Naive thymus-derived CD4-positive, alpha-beta T cell (primary cell): Measurements from ENCODE around the gene CNOT4. TPM values are rescaled to one million over a fixed set of nuclear protein-coding genes. Genes with fewer than 3 reads are reported as not detected.
A peak's percentile ranks its signal among the peaks of the same experiment; 100 is the strongest.
"Not testable (repeated sequence)": the region's sequence is repeated elsewhere in the genome, so short reads cannot be mapped to it uniquely, and the experiment has no call there.

ENCODE experiments used
- ATAC-seq: fragments of 150-1000 bp; cut with Tn5 transposase; 2 replicates; pipeline ENCODE4 v1.10.0; 2021; ENCODE audit warnings: mild to moderate bottlenecking, moderate library complexity
- CTCF ChIA-PET: fragments of 350-600 bp; sonication (Branson Sonifier 250); formaldehyde crosslinking; loops from one replicate; lab custom pipeline; 2021; ENCODE audit warnings: antibody characterized with exemption; lab: Charles Lee
- POLR2A ChIA-PET: fragments of 350-600 bp; sonication (Branson Sonifier 250); formaldehyde crosslinking; loops from one replicate; lab custom pipeline; 2021; ENCODE audit warnings: antibody characterized with exemption, inconsistent platforms; lab: Charles Lee
- DNase-seq, 9 donors: peaks; one replicate each; pipeline versions ENCODE4 v3.0.0 to v3.0.0-alpha.2; 2020 to 2022; ENCODE audit warnings: mixed read lengths in 1 of 9
- H3K27ac ChIP-seq: one replicate; pipeline ENCODE4 v1.7.0; 2013; ENCODE audit warnings: mild to moderate bottlenecking, low read depth, low read length, moderate library complexity
- H3K27me3 ChIP-seq, 2 donors: one replicate each; pipeline ENCODE4 v1.7.0; 2013; ENCODE audit warnings: low read length in 2 of 2, mild to moderate bottlenecking in 2 of 2, moderate library complexity in 2 of 2; ENCODE audit not compliant: control insufficient read depth in 2 of 2, insufficient read depth in 2 of 2
- H3K36me3 ChIP-seq, 3 experiments: 1 replicate in 2 of 3; 2 replicates in 1 of 3; pipeline ENCODE4 v1.7.0; 2013; ENCODE audit warnings: low read length in 3 of 3, mild to moderate bottlenecking in 3 of 3, moderate library complexity in 1 of 3; ENCODE audit not compliant: insufficient read depth in 3 of 3, control insufficient read depth in 2 of 3
- H3K4me1 ChIP-seq, 2 donors: one replicate each; pipeline ENCODE4 v1.7.0; 2013; ENCODE audit warnings: low read length in 2 of 2, mild to moderate bottlenecking in 2 of 2, moderate library complexity in 1 of 2; ENCODE audit not compliant: control insufficient read depth in 2 of 2, insufficient read depth in 2 of 2
- H3K4me3 ChIP-seq: 2 replicates; pipeline ENCODE4 v1.7.0; 2013; ENCODE audit warnings: mild to moderate bottlenecking, low read length
- H3K9me3 ChIP-seq, 3 experiments: 1 replicate in 2 of 3; 2 replicates in 1 of 3; pipeline ENCODE4 v1.7.0; 2013; ENCODE audit warnings: low read length in 3 of 3; ENCODE audit not compliant: control insufficient read depth in 2 of 3
- H3K27ac Mint-ChIP-seq, 9 donors: one replicate each; pipeline ENCODE4 v1.8.0; 2020 to 2022; ENCODE audit warnings: mixed read lengths in 9 of 9, mild to moderate bottlenecking in 8 of 9, moderate library complexity in 5 of 9, inconsistent platforms in 2 of 9
- H3K27me3 Mint-ChIP-seq, 5 donors: one replicate each; pipeline ENCODE4 v1.8.0; 2021 to 2022; ENCODE audit warnings: mixed read lengths in 5 of 5, mild to moderate bottlenecking in 1 of 5
- H3K36me3 Mint-ChIP-seq, 5 donors: one replicate each; pipeline ENCODE4 v1.8.0; 2020 to 2022; ENCODE audit warnings: mixed read lengths in 5 of 5, mild to moderate bottlenecking in 3 of 5, inconsistent platforms in 1 of 5
- H3K4me1 Mint-ChIP-seq, 7 donors: one replicate each; pipeline ENCODE4 v1.8.0; 2020 to 2022; ENCODE audit warnings: mixed read lengths in 7 of 7, mild to moderate bottlenecking in 3 of 7, inconsistent platforms in 1 of 7
- H3K4me3 Mint-ChIP-seq, 10 donors: one replicate each; pipeline ENCODE4 v1.8.0; 2020 to 2022; ENCODE audit warnings: mild to moderate bottlenecking in 10 of 10, mixed read lengths in 10 of 10, moderate library complexity in 6 of 10, inconsistent platforms in 2 of 10
- H3K9me3 Mint-ChIP-seq, 11 donors: one replicate each; pipeline ENCODE4 v1.8.0; 2020 to 2022; ENCODE audit warnings: mixed read lengths in 11 of 11, mild to moderate bottlenecking in 4 of 11, inconsistent platforms in 1 of 11, moderate library complexity in 1 of 11
- intact Hi-C, 2 donors: fragments of 100-400 bp; cut with micrococcal nuclease; formaldehyde crosslinking; loops; one replicate each; pipeline ENCODE4 v1.15.1; 2023
- polyA plus RNA-seq, 2 donors: library from polyadenylated mRNA; unstranded; fragments of 300-500 nt; fragmentation: Illumina TruSeq; gene quantifications; one replicate each; pipeline ENCODE4 v1.2.3, GENCODE V29; 2021
- total RNA-seq, 6 experiments: library from RNA in 5 of 6; stranded (reverse) in 5 of 6; gene quantifications; 1 replicate in 5 of 6; 2 replicates in 1 of 6; pipeline ENCODE4 v1.2.3 and lab custom pipeline; 2021 to 2026

CNOT4 gene
- total and polyA plus RNA-seq, 7 experiments from 2014 or later = 15.5 to 39.4 (median 36.3) TPM

DNA sequence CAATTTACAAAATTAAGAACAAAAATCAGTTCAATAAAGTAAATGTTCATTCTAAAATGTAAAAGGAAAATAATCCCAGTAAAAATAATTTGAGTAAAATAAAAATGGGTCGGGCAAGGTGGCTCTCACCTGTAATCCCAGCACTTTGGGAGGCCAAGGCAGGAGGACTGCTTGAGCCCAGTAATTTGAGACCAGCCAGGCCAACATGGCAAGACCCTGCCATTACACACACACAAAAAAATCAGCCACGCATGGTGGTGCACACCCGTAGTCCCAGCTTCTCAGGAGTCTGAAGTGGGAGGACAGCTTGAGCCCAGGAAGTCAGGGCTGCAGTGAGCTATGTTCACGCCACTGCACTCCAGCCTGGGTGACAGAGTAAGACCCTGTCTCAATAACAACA lies 34.4 kb downstream of the CNOT4 start:
- no peaks in the 10 kb centered on the region for H3K27me3 Mint-ChIP-seq
- Histone ChIP-seq H3K36me3 (no peaks in the 10 kb centered on the region), H3K4me3 (no peak overlapping the region), H3K27ac (no peak overlapping the region), H3K9me3 (no peaks in the 10 kb centered on the region), H3K27me3 (no peaks in the 10 kb centered on the region), H3K4me1 (peaks cover 0 to under 1% of the 10 kb centered on the region in 2 donors)
- H3K36me3 Mint-ChIP-seq = peaks cover 0 to 33% (median 11%) of the 10 kb centered on the region in 5 donors
- H3K4me1 Mint-ChIP-seq = peaks cover 5 to 33% (median 27%) of the 10 kb centered on the region in 7 donors
- DNase-seq (no peak), ATAC-seq (no peak)
- no peak overlapping the region for H3K27ac Mint-ChIP-seq
- H3K9me3 Mint-ChIP-seq = no peaks in the 10 kb centered on the region
- intact Hi-C loops = no loop called here
- H3K4me3 Mint-ChIP-seq = no peak overlapping the region
- ChIA-PET CTCF (no interaction called here), POLR2A (no interaction called here)

DNA sequence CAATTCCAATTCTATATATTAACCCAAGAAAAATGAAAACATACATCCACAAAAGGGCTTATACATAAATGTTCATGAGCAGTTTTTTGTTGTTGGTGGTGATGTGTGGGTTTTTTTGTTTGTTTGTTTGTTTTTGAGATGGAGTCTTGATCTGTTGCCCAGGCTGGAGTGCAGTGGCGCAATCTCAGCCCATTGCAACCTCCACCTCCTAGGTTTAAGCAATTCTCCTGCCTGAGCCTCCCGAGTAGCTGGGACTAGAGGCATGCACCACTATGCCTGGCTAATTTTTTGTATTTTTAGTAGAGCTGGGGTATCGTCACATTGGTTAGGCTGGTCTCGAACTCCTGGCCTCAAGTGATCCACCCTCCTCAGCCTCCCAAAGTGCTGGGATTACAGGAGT lies 40.2 kb downstream of the CNOT4 start:
- H3K27ac ChIP-seq, H3K4me3 Mint-ChIP-seq, H3K27me3 ChIP-seq, intact Hi-C loops, DNase-seq, H3K4me3 ChIP-seq, H3K4me1 ChIP-seq, ATAC-seq, POLR2A ChIA-PET, H3K36me3 ChIP-seq, CTCF ChIA-PET, H3K9me3 ChIP-seq, H3K9me3 Mint-ChIP-seq, H3K27me3 Mint-ChIP-seq: not testable (repeated sequence)
- Mint-ChIP-seq H3K4me1 (peaks cover 15 to 38% (median 31%) of the 10 kb centered on the region in 7 donors), H3K36me3 (peaks cover 0 to 29% (median 15%) of the 10 kb centered on the region in 5 donors), H3K27ac (peak overlapping the region in 1 of 9 donors; percentile 19)

DNA sequence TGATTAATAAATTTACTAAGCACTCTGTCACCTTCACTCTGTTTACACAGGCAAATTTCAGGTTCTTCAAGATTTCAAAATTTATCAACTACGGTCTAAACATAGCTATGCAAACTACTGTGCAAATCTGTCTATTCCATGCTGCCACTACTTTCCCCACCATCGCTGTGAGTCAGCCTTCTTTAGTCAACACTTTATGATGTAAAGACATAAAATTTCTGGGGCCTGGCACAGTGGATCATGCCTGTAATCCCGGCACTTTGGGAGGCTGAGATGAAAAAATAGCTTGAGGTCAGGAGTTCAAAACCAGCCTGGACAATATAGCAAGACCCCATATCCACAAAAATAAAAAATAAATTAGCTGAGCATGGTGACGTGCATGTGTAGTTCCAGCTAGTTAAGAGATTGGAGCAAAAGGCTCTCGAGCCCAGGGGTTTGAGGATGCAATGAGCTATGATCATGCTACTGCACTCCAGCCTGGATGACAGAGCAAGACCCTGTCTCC lies 42.6 kb downstream of the CNOT4 start:
- no peak for DNase-seq
- H3K4me1 Mint-ChIP-seq = peaks cover 19 to 61% (median 43%) of the 10 kb centered on the region in 7 donors
- Histone ChIP-seq H3K9me3 (no peaks in the 10 kb centered on the region), H3K27me3 (no peaks in the 10 kb centered on the region), H3K4me1 (no peaks in the 10 kb centered on the region), H3K4me3 (no peak overlapping the region), H3K27ac (no peak overlapping the region), H3K36me3 (no peaks in the 10 kb centered on the region)
- no peak for ATAC-seq
- H3K27me3 Mint-ChIP-seq = no peaks in the 10 kb centered on the region
- intact Hi-C loops = no loop called here
- no peaks in the 10 kb centered on the region for H3K9me3 Mint-ChIP-seq
- CTCF ChIA-PET = interaction anchor here (0.6 kb wide), 1 partner anchor 28 kb away, joined by 3 read pairs; no protein-coding TSS in a partner anchor
- peaks cover 0 to 39% (median 21%) of the 10 kb centered on the region in 5 donors for H3K36me3 Mint-ChIP-seq
- POLR2A ChIA-PET = no interaction called here
- H3K27ac Mint-ChIP-seq = no peak overlapping the region
- H3K4me3 Mint-ChIP-seq = no peak overlapping the region

DNA sequence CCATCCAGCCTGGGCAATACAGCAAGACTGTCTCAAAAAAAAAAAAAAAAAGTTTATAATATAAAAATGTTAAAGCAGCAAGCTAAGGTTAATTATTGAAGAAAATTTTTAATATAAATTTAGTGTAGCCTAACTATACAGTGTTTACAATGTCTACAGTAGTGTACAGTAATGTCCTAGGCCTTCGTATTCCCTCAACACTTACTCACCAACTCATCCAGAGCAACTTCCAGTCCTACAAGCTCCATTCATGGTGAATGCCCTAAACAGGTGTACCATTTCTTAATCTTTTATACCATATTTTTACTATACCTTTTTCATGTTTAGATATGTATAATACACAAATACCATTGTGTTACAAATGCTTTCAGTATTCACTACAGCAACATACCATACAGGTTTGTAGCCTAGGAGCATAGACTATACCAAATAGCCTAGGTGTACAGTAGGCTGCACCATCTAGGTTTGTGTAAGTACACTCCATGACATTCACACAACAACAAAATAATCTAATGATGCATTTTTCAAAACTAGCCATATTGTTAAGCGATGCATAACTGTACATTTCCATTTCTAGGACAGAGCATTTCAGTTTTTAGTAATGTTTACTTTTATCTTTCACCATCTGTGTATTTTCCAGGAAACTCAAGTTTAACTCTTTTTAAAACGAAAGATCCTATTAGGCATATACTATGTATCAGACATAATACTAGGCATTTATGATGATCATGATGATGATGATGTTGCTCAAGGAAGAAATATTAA lies 43.3 kb downstream of the CNOT4 start:
- Mint-ChIP-seq H3K36me3 (peaks cover 0 to 38% (median 21%) of the 10 kb centered on the region in 5 donors), H3K27me3 (no peaks in the 10 kb centered on the region), H3K4me1 (peaks cover 20 to 65% (median 48%) of the 10 kb centered on the region in 7 donors), H3K9me3 (no peaks in the 10 kb centered on the region), H3K4me3 (no peak overlapping the region), H3K27ac (no peak overlapping the region)
- DNase-seq = no peak
- POLR2A ChIA-PET = interaction anchor here (0.7 kb wide), 1 partner anchor 94 kb away, joined by 4 read pairs; no protein-coding TSS in a partner anchor
- Histone ChIP-seq H3K4me1 (no peaks in the 10 kb centered on the region), H3K27ac (no peak overlapping the region), H3K9me3 (no peaks in the 10 kb centered on the region), H3K27me3 (no peaks in the 10 kb centered on the region), H3K36me3 (no peaks in the 10 kb centered on the region), H3K4me3 (no peak overlapping the region)
- intact Hi-C loops = no loop called here
- CTCF ChIA-PET = interaction anchor here (0.6 kb wide), 1 partner anchor 15 kb away, joined by 3 read pairs; no protein-coding TSS in a partner anchor
- ATAC-seq = peak; percentile 36

DNA sequence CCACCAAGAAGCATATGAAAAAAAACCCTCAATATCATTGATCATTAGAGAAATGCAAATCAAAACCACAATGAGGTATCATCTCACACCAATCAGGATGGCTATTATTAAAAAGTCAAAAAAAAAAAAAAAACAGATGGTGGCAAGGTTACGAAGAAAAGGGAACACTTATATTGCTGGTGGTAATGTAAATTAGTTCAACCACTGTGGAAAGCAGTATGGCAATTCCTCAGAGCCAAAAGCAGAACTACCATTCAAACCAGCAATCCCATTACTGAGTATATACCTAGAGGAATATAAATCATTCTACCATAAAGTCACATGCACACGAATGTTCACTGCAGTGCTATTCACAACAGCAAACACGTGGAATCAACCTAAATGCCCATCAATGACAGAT lies 46.0 kb downstream of the CNOT4 start:
- Mint-ChIP-seq H3K27ac (peak overlapping the region in 1 of 9 donors; percentile 32), H3K36me3 (peaks cover 0 to 28% (median 17%) of the 10 kb centered on the region in 5 donors), H3K9me3 (no peaks in the 10 kb centered on the region), H3K27me3 (no peaks in the 10 kb centered on the region), H3K4me3 (no peak overlapping the region), H3K4me1 (peaks cover 27 to 68% (median 60%) of the 10 kb centered on the region in 7 donors)
- Histone ChIP-seq H3K4me1 (no peaks in the 10 kb centered on the region), H3K36me3 (no peaks in the 10 kb centered on the region), H3K27ac (no peak overlapping the region), H3K9me3 (no peaks in the 10 kb centered on the region), H3K4me3 (no peak overlapping the region), H3K27me3 (no peaks in the 10 kb centered on the region)
- DNase-seq = no peak
- ChIA-PET CTCF (no interaction called here), POLR2A (interaction anchor here (0.6 kb wide), 1 partner anchor 511 kb away, joined by 3 read pairs; no protein-coding TSS in a partner anchor)
- no peak for ATAC-seq
- intact Hi-C loops = no loop called here

DNA sequence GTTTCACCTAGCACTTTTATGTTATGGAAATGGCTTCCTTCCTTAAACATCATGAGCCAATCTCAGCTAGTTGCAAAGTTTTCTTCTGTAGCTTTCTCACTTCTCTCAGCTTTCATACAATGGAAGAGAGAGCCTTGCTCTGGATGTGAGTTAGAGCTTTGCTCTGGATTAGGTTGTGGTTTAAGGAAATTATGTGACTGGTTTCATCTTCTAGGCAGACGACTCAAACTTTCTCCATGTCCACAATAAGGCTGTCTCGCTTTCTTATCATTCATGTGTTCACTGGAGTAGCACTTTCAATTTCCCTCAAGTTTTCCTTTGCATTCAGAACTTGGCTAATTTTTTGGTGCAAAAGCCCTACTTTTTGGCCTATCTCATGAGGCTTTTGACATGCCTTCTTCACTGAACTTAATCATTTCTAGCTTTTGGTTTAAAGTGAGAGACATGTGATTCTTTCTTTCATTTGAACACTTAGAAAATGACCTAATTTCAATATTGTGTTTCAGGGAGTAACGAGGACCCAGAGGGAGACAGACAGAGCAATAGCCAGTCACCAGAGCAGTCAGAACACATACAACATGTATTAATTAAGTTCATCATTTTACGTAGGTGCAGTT lies 49.8 kb downstream of the CNOT4 start:
- Mint-ChIP-seq H3K9me3 (no peaks in the 10 kb centered on the region), H3K4me3 (peak overlapping the region in 3 of 10 donors; percentile 3 to 13 (median 8)), H3K27me3 (no peaks in the 10 kb centered on the region), H3K4me1 (peaks cover 16 to 78% (median 71%) of the 10 kb centered on the region in 7 donors), H3K36me3 (peaks cover 0 to 27% (median 7%) of the 10 kb centered on the region in 5 donors), H3K27ac (no peak overlapping the region)
- intact Hi-C loops = no loop called here
- H3K4me1 ChIP-seq = no peaks in the 10 kb centered on the region
- no peaks in the 10 kb centered on the region for H3K9me3 ChIP-seq
- peak; percentile 31 for ATAC-seq
- POLR2A ChIA-PET = no interaction called here
- H3K27ac ChIP-seq = no peak overlapping the region
- no peak for DNase-seq
- no peaks in the 10 kb centered on the region for H3K36me3 ChIP-seq
- no peak overlapping the region for H3K4me3 ChIP-seq
- CTCF ChIA-PET = no interaction called here
- no peaks in the 10 kb centered on the region for H3K27me3 ChIP-seq
